HCT116 (cell line): ENCODE results near the gene MYH11. TPM values are rescaled to one million over a fixed set of nuclear protein-coding genes. Genes with fewer than 3 reads are reported as not detected.

Source experiments
- ATAC-seq: fragments of 200-7000 bp; cut with Tn5 transposase; 2 replicates; pipeline ENCODE4 v1.9.1; 2020; ENCODE audit warnings: mild to moderate bottlenecking, moderate library complexity
- BruUV-seq: library from RNA; stranded (reverse); fragments of 400-500 nt; replicated peaks from 2 replicates; lab custom pipeline; 2021; lab: Mats Ljungman, UMichigan
- CTCF ChIA-PET: fragments of 300-600 bp; sonication (Branson Sonifier 250); formaldehyde crosslinking; loops from one replicate; lab custom pipeline; 2021; ENCODE audit warnings: antibody characterized with exemption; lab: Charles Lee
- POLR2A ChIA-PET: fragments of 300-600, 350-600 bp; sonication (Branson Sonifier 250); formaldehyde crosslinking; loops from one replicate; lab custom pipeline; 2021; ENCODE audit warnings: antibody characterized with exemption; lab: Charles Lee
- RAD21 ChIA-PET, 2 experiments: fragments of 300-600 bp; sonication (Branson Sonifier 250); formaldehyde crosslinking; loops; one replicate each; lab custom pipeline; 2023; ENCODE audit warnings: low total read pairs in 2 of 2; ENCODE audit not compliant: uncharacterized antibody in 2 of 2, unreplicated experiment in 2 of 2, low non-redundant PET in 1 of 2; lab: Charles Lee
- DNase-seq: peaks from one replicate; pipeline ENCODE4 v3.0.0-alpha.2; 2010; ENCODE audit warnings: low read depth, low spot score
- H2AFZ ChIP-seq: fragments of 200-600 bp; shearing (Covaris generic), sonication (generic); 2 replicates; pipeline ENCODE4 v1.6.1; 2017; ENCODE audit warnings: low read depth, mixed run types, mixed read lengths, antibody characterized with exemption, low read length; ENCODE audit not compliant: poor library complexity, severe bottlenecking
- H3K27ac ChIP-seq: 2 replicates; pipeline ENCODE4 v1.5.1; 2012; ENCODE audit warnings: low read depth, low read length
- H3K27me3 ChIP-seq: fragments of 200-600 bp; sonication (generic); 2 replicates; pipeline ENCODE4 v1.6.1; 2016; ENCODE audit warnings: mixed run types, low read length, mixed read lengths; ENCODE audit not compliant: insufficient read depth
- H3K36me3 ChIP-seq, 2 experiments: fragments of 200-500 bp in 1 of 2; fragments of 200-600 bp in 1 of 2; sonication (Bioruptor generic) in 1 of 2; sonication (generic) in 1 of 2; 2 replicates each; pipeline versions ENCODE4 v1.5.1 to v1.6.1; 2014 to 2016; ENCODE audit warnings: low read length in 2 of 2, inconsistent platforms in 1 of 2, mixed read lengths in 1 of 2, mixed run types in 1 of 2; ENCODE audit not compliant: insufficient read depth in 2 of 2, control insufficient read depth in 1 of 2
- H3K4me1 ChIP-seq, 2 experiments: fragments of 200-600 bp in 1 of 2; sonication (generic) in 1 of 2; 2 replicates each; pipeline versions ENCODE4 v1.5.1 to v1.6.1; 2012 to 2017; ENCODE audit warnings: low read length in 2 of 2, inconsistent platforms in 1 of 2, mild to moderate bottlenecking in 1 of 2, mixed read lengths in 1 of 2, mixed run types in 1 of 2, moderate library complexity in 1 of 2; ENCODE audit not compliant: insufficient read depth in 2 of 2, control insufficient read depth in 1 of 2
- H3K4me2 ChIP-seq: fragments of 200-600 bp; sonication (generic); 2 replicates; pipeline ENCODE4 v1.6.1; 2017; ENCODE audit warnings: mixed run types, low read length, mixed read lengths
- H3K4me3 ChIP-seq, 2 experiments: fragments of 200-600 bp in 1 of 2; sonication (generic) in 1 of 2; replicated peaks in 1 of 2; 2 replicates each; pipeline ENCODE4 v1.5.1; 2011 to 2016; ENCODE audit warnings: low read length in 2 of 2, control low read depth in 1 of 2, low read depth in 1 of 2, mild to moderate bottlenecking in 1 of 2, mixed read lengths in 1 of 2, mixed run types in 1 of 2
- H3K79me2 ChIP-seq: fragments of 200-600 bp; sonication (generic); 2 replicates; pipeline ENCODE4 v1.6.1; 2017; ENCODE audit warnings: mild to moderate bottlenecking, mixed run types, low read length, moderate library complexity, mixed read lengths; ENCODE audit not compliant: insufficient read depth
- H3K9ac ChIP-seq: fragments of 200-600 bp; sonication (generic); 2 replicates; pipeline ENCODE4 v1.6.1; 2016; ENCODE audit warnings: low read length, mixed read lengths
- H3K9me2 ChIP-seq: fragments of 200-600 bp; sonication (generic), shearing (Covaris generic); 2 replicates; pipeline ENCODE4 v1.6.1; 2017; ENCODE audit warnings: mixed run types, mild to moderate bottlenecking, moderate library complexity; ENCODE audit not compliant: insufficient read depth
- H3K9me3 ChIP-seq, 2 experiments: fragments of 200-500 bp in 1 of 2; fragments of 200-600 bp in 1 of 2; sonication (Bioruptor generic) in 1 of 2; sonication (generic) in 1 of 2; 2 replicates each; pipeline ENCODE4 v1.6.1; 2014 to 2017; ENCODE audit warnings: low read length in 2 of 2, mixed read lengths in 2 of 2, inconsistent platforms in 1 of 2, low read depth in 1 of 2, mild to moderate bottlenecking in 1 of 2, mixed run types in 1 of 2, moderate library complexity in 1 of 2; ENCODE audit not compliant: control insufficient read depth in 1 of 2, insufficient read depth in 1 of 2
- H4K20me1 ChIP-seq: fragments of 200-600 bp; sonication (generic), shearing (Covaris generic); 2 replicates; pipeline ENCODE4 v1.6.1; 2017; ENCODE audit warnings: mixed run types, mild to moderate bottlenecking, moderate library complexity; ENCODE audit not compliant: insufficient read depth
- ATF3 ChIP-seq: IDR thresholded peaks from 2 replicates; pipeline ENCODE4 v1.6.1; 2012
- CEBPB ChIP-seq: IDR thresholded peaks from 2 replicates; pipeline ENCODE4 v1.6.1; 2012; ENCODE audit warnings: low read depth
- EGR1 ChIP-seq: IDR thresholded peaks from 2 replicates; pipeline ENCODE4 v1.6.1; 2012; ENCODE audit warnings: low read depth
- ELF1 ChIP-seq: IDR thresholded peaks from 2 replicates; pipeline ENCODE4 v1.6.1; 2012; ENCODE audit warnings: low read depth, borderline replicate concordance
- EZH2phosphoT487 ChIP-seq: fragments of 200-600 bp; IDR thresholded peaks from 2 replicates; pipeline ENCODE4 v1.6.1; 2018; ENCODE audit warnings: antibody characterized with exemption, borderline replicate concordance
- JUND ChIP-seq: IDR thresholded peaks from 2 replicates; pipeline ENCODE4 v1.6.1; 2012
- MAX ChIP-seq: IDR thresholded peaks from 2 replicates; pipeline ENCODE4 v1.6.1; 2012
- POLR2A ChIP-seq: IDR thresholded peaks from 2 replicates; pipeline ENCODE4 v1.7.0; 2011; ENCODE audit warnings: borderline replicate concordance; ENCODE audit not compliant: insufficient read depth, insufficient read length; ENCODE audit errors: extremely low read depth
- RAD21 ChIP-seq: IDR thresholded peaks from 2 replicates; pipeline ENCODE4 v1.6.1; 2012; ENCODE audit warnings: low read depth, mild to moderate bottlenecking
- SP1 ChIP-seq: IDR thresholded peaks from 2 replicates; pipeline ENCODE4 v1.6.1; 2012; ENCODE audit warnings: low read depth
- SRF ChIP-seq: IDR thresholded peaks from 2 replicates; pipeline ENCODE4 v1.6.1; 2012; ENCODE audit warnings: low read depth
- TCF7L2 ChIP-seq: IDR thresholded peaks from 2 replicates; pipeline ENCODE4 v1.7.0; 2011; ENCODE audit warnings: borderline replicate concordance, inconsistent platforms; ENCODE audit not compliant: insufficient read depth, insufficient read length; ENCODE audit errors: extremely low read depth
- YY1 ChIP-seq: IDR thresholded peaks from 2 replicates; pipeline ENCODE4 v1.6.1; 2011; ENCODE audit warnings: low read length, low read depth, moderate library complexity, mild to moderate bottlenecking; ENCODE audit not compliant: insufficient replicate concordance; ENCODE audit errors: extremely low read depth
- ZBTB33 ChIP-seq: IDR thresholded peaks from 2 replicates; pipeline ENCODE4 v1.6.1; 2011; ENCODE audit warnings: mild to moderate bottlenecking, low read length, moderate library complexity; ENCODE audit not compliant: insufficient replicate concordance; ENCODE audit errors: extremely low read depth
- ZFX ChIP-seq: fragments of 450-650 bp; IDR thresholded peaks from 2 replicates; pipeline ENCODE4 v1.6.1; 2017
- intact Hi-C: fragments of 100-400 bp; cut with micrococcal nuclease; formaldehyde crosslinking; loops from 2 replicates; pipeline ENCODE4 v1.10.0; 2022
- total RNA-seq: library from RNA; stranded (reverse); gene quantifications from one replicate; pipeline ENCODE4 v1.2.1, GENCODE V29; 2021; ENCODE audit not compliant: unreplicated experiment

Gene MYH11
- total RNA-seq, 1 experiment from 2014 or later: 0.61 TPM

GRCh38 chr16:15743657-15744056 is 113.2 kb downstream of the MYH11 start:
- no peak for ATAC-seq
- H3K9me3 ChIP-seq: no peaks in the 10 kb centered on the region
- H3K4me1 ChIP-seq: peaks cover 0 to 6% of the 10 kb centered on the region in 2 experiments; a peak in 3 of 4 replicates
- TF ChIP-seq EGR1: no peak
- no peak for TF ChIP-seq RAD21
- TF ChIP-seq TCF7L2: no peak
- no peak for TF ChIP-seq CEBPB
- TF ChIP-seq ATF3: no peak
- no peak for TF ChIP-seq ZFX
- TF ChIP-seq ZBTB33: no peak
- no peak for TF ChIP-seq POLR2A
- no peak for TF ChIP-seq YY1
- TF ChIP-seq MAX: no peak
- no peak for TF ChIP-seq EZH2phosphoT487
- no peak for TF ChIP-seq ELF1
- no peak for TF ChIP-seq SRF
- no peak for TF ChIP-seq SP1
- no peak for TF ChIP-seq JUND
- H3K9ac ChIP-seq: no peak overlapping the region
- H4K20me1 ChIP-seq: no peaks in the 10 kb centered on the region
- RAD21 ChIA-PET: no interaction called here
- no peak overlapping the region for H3K27ac ChIP-seq
- no peak overlapping the region for H3K4me3 ChIP-seq
- CTCF ChIA-PET: no interaction called here
- POLR2A ChIA-PET: no interaction called here
- DNase-seq: no peak
- intact Hi-C loops: no loop called here
- no TSS peak for BruUV-seq
- no peaks in the 10 kb centered on the region for H3K27me3 ChIP-seq
- H3K4me2 ChIP-seq: no peak overlapping the region
- no peaks in the 10 kb centered on the region for H3K9me2 ChIP-seq
- no peaks in the 10 kb centered on the region for H3K36me3 ChIP-seq
- no peaks in the 10 kb centered on the region for H3K79me2 ChIP-seq
- H2AFZ ChIP-seq: no peak overlapping the region
